ENCODE results near the gene LIN9.
A peak's percentile ranks its signal among the peaks of the same experiment; 100 is the strongest.

LIN9 gene

GRCh38 chr1:226308723-226309397 lies at the start of gene LIN9:
Gene LIN9 (minus strand): TSS chr1:226309164. CDS start chr1:226309139, 25 bp downstream.
- Histone ChIP-seq H3K27me3 (ENCODE audit: control insufficient read depth, insufficient read depth, low read length) (no peaks in the 10 kb centered on the region), H3K4me1 (ENCODE audit: control insufficient read depth, insufficient read depth, low read length) (0 out of 2 replicates have a peak, but pooled peaks cover 2% of the 10 kb centered on the region), H3K4me3 (ENCODE audit: low read length) (peak within 1 kb of the TSS; percentile 81), H3K36me3 (ENCODE audit: control insufficient read depth, insufficient read depth, low read length) (no peaks in the 10 kb centered on the region), H3K9me3 (ENCODE audit: control insufficient read depth, insufficient read depth, low read length) (no peaks in the 10 kb centered on the region), H3K27ac (ENCODE audit: low read length) (no peak within 1 kb of the TSS)
- no CpG with 5 or more reads among the region's 77 CpGs for WGBS (ENCODE audit: insufficient coverage, insufficient read length)
- peak; percentile 85 for DNase-seq (ENCODE audit: low read depth, low spot score)

- Histone ChIP-seq H3K9me3 (ENCODE audit: control insufficient read depth, insufficient read depth, low read length) (no peaks in the 10 kb centered on the region), H3K4me3 (ENCODE audit: low read length) (no peak overlapping the region), H3K4me1 (ENCODE audit: control insufficient read depth, insufficient read depth, low read length) (no peaks in the 10 kb centered on the region), H3K27me3 (ENCODE audit: control insufficient read depth, insufficient read depth, low read length) (no peaks in the 10 kb centered on the region), H3K27ac (ENCODE audit: low read length) (no peak overlapping the region), H3K36me3 (ENCODE audit: control insufficient read depth, insufficient read depth, low read length) (peaks cover 13% of the 10 kb centered on the region; the same call in 1 of the 2 replicates)
- no peak for DNase-seq (ENCODE audit: low read depth, low spot score)
- no CpG with 5 or more reads among the region's 2 CpGs for WGBS (ENCODE audit: insufficient coverage, insufficient read length)
These were observed 48.5 kb upstream of the LIN9 start for GRCh38 chr1:226357416-226357815.

GRCh38 chr1:226355669-226356551 lies 46.9 kb upstream of the LIN9 start:
- no peaks in the 10 kb centered on the region for H3K4me1 ChIP-seq (ENCODE audit: control insufficient read depth, insufficient read depth, low read length)
- DNase-seq (ENCODE audit: low read depth, low spot score): no peak
- no peak overlapping the region; the same call in 1 of the 2 replicates for H3K4me3 ChIP-seq (ENCODE audit: low read length)
- no CpG with 5 or more reads among the region's 6 CpGs for WGBS (ENCODE audit: insufficient coverage, insufficient read length)
- H3K27me3 ChIP-seq (ENCODE audit: control insufficient read depth, insufficient read depth, low read length): no peaks in the 10 kb centered on the region
- H3K27ac ChIP-seq (ENCODE audit: low read length): no peak overlapping the region
- H3K36me3 ChIP-seq (ENCODE audit: control insufficient read depth, insufficient read depth, low read length): peaks cover 6% of the 10 kb centered on the region; the same call in 1 of the 2 replicates
- H3K9me3 ChIP-seq (ENCODE audit: control insufficient read depth, insufficient read depth, low read length): no peaks in the 10 kb centered on the region

- DNase-seq (ENCODE audit: low read depth, low spot score): no peak
- WGBS (ENCODE audit: insufficient coverage, insufficient read length): no CpG with 5 or more reads among the region's 10 CpGs
- H3K27me3 ChIP-seq (ENCODE audit: control insufficient read depth, insufficient read depth, low read length): no peaks in the 10 kb centered on the region
- no peak overlapping the region for H3K4me3 ChIP-seq (ENCODE audit: low read length)
- H3K4me1 ChIP-seq (ENCODE audit: control insufficient read depth, insufficient read depth, low read length): no peaks in the 10 kb centered on the region
- H3K36me3 ChIP-seq (ENCODE audit: control insufficient read depth, insufficient read depth, low read length): peaks cover 3% of the 10 kb centered on the region; the same call in 1 of the 2 replicates
- H3K9me3 ChIP-seq (ENCODE audit: control insufficient read depth, insufficient read depth, low read length): no peaks in the 10 kb centered on the region
- no peak overlapping the region for H3K27ac ChIP-seq (ENCODE audit: low read length)
These were observed 46.1 kb upstream of the LIN9 start for GRCh38 chr1:226355016-226355415.

GRCh38 chr1:226353698-226354525 lies 44.9 kb upstream of the LIN9 start:
- H3K9me3 ChIP-seq (ENCODE audit: control insufficient read depth, insufficient read depth, low read length): no peaks in the 10 kb centered on the region
- H3K27ac ChIP-seq (ENCODE audit: low read length): no peak overlapping the region
- no peak overlapping the region for H3K4me3 ChIP-seq (ENCODE audit: low read length)
- H3K4me1 ChIP-seq (ENCODE audit: control insufficient read depth, insufficient read depth, low read length): no peaks in the 10 kb centered on the region
- no CpG with 5 or more reads among the region's 15 CpGs for WGBS (ENCODE audit: insufficient coverage, insufficient read length)
- no peaks in the 10 kb centered on the region for H3K27me3 ChIP-seq (ENCODE audit: control insufficient read depth, insufficient read depth, low read length)
- DNase-seq (ENCODE audit: low read depth, low spot score): no peak
- H3K36me3 ChIP-seq (ENCODE audit: control insufficient read depth, insufficient read depth, low read length): no peaks in the 10 kb centered on the region; the same call in 1 of the 2 replicates

GRCh38 chr1:226351709-226352108 lies 42.7 kb upstream of the LIN9 start:
- Histone ChIP-seq H3K4me3 (ENCODE audit: low read length) (no peak overlapping the region), H3K27me3 (ENCODE audit: control insufficient read depth, insufficient read depth, low read length) (no peaks in the 10 kb centered on the region), H3K27ac (ENCODE audit: low read length) (no peak overlapping the region), H3K36me3 (ENCODE audit: control insufficient read depth, insufficient read depth, low read length) (no peaks in the 10 kb centered on the region), H3K9me3 (ENCODE audit: control insufficient read depth, insufficient read depth, low read length) (no peaks in the 10 kb centered on the region), H3K4me1 (ENCODE audit: control insufficient read depth, insufficient read depth, low read length) (no peaks in the 10 kb centered on the region)
- no CpG with 5 or more reads among the region's 3 CpGs for WGBS (ENCODE audit: insufficient coverage, insufficient read length)
- no peak for DNase-seq (ENCODE audit: low read depth, low spot score)

GRCh38 chr1:226350519-226350865 lies 41.5 kb upstream of the LIN9 start:
- no CpG with 5 or more reads among the region's 9 CpGs for WGBS (ENCODE audit: insufficient coverage, insufficient read length)
- H3K4me1 ChIP-seq (ENCODE audit: control insufficient read depth, insufficient read depth, low read length): no peaks in the 10 kb centered on the region
- no peak overlapping the region for H3K4me3 ChIP-seq (ENCODE audit: low read length)
- no peaks in the 10 kb centered on the region for H3K9me3 ChIP-seq (ENCODE audit: control insufficient read depth, insufficient read depth, low read length)
- H3K27ac ChIP-seq (ENCODE audit: low read length): no peak overlapping the region
- H3K27me3 ChIP-seq (ENCODE audit: control insufficient read depth, insufficient read depth, low read length): no peaks in the 10 kb centered on the region
- no peaks in the 10 kb centered on the region for H3K36me3 ChIP-seq (ENCODE audit: control insufficient read depth, insufficient read depth, low read length)
- no peak for DNase-seq (ENCODE audit: low read depth, low spot score)

GRCh38 chr1:226349801-226350518 lies 41.0 kb upstream of the LIN9 start:
- Histone ChIP-seq H3K27me3 (ENCODE audit: control insufficient read depth, insufficient read depth, low read length) (no peaks in the 10 kb centered on the region), H3K27ac (ENCODE audit: low read length) (no peak overlapping the region), H3K4me3 (ENCODE audit: low read length) (no peak overlapping the region), H3K4me1 (ENCODE audit: control insufficient read depth, insufficient read depth, low read length) (no peaks in the 10 kb centered on the region), H3K36me3 (ENCODE audit: control insufficient read depth, insufficient read depth, low read length) (no peaks in the 10 kb centered on the region), H3K9me3 (ENCODE audit: control insufficient read depth, insufficient read depth, low read length) (no peaks in the 10 kb centered on the region)
- no CpG with 5 or more reads among the region's 18 CpGs for WGBS (ENCODE audit: insufficient coverage, insufficient read length)
- DNase-seq (ENCODE audit: low read depth, low spot score): no peak

- no peak for DNase-seq (ENCODE audit: low read depth, low spot score)
- no peaks in the 10 kb centered on the region for H3K36me3 ChIP-seq (ENCODE audit: control insufficient read depth, insufficient read depth, low read length)
- no peak overlapping the region for H3K27ac ChIP-seq (ENCODE audit: low read length)
- H3K9me3 ChIP-seq (ENCODE audit: control insufficient read depth, insufficient read depth, low read length): no peaks in the 10 kb centered on the region
- H3K27me3 ChIP-seq (ENCODE audit: control insufficient read depth, insufficient read depth, low read length): no peaks in the 10 kb centered on the region
- H3K4me1 ChIP-seq (ENCODE audit: control insufficient read depth, insufficient read depth, low read length): no peaks in the 10 kb centered on the region
- no peak overlapping the region for H3K4me3 ChIP-seq (ENCODE audit: low read length)
- WGBS (ENCODE audit: insufficient coverage, insufficient read length): no CpG with 5 or more reads among the region's 11 CpGs
These were observed 40.1 kb upstream of the LIN9 start for GRCh38 chr1:226349081-226349480.
